Kidney (tissue), 14 donors: ENCODE results near the gene SHLD2. TPM values are rescaled to one million over a fixed set of nuclear protein-coding genes. Genes with fewer than 3 reads are reported as not detected.
"Not testable (repeated sequence)": the region's sequence is repeated elsewhere in the genome, so short reads cannot be mapped to it uniquely, and the experiment has no call there.

Source experiments
- DNase-seq, 5 donors: peaks; one replicate each; pipeline ENCODE4 v3.0.0-alpha.2; 2013 to 2020
- FAIRE-seq: peaks from 2 replicates; lab custom pipeline; 2012; peaks lifted over from hg19 to GRCh38; lab: Jason Lieb, UNC
- H3K27ac ChIP-seq, 2 donors: one replicate each; pipeline ENCODE4 v1.7.0; 2013; ENCODE audit warnings: low read depth in 2 of 2, low read length in 2 of 2, inconsistent platforms in 1 of 2
- H3K27me3 ChIP-seq: one replicate; pipeline ENCODE4 v1.7.1; 2013; ENCODE audit warnings: low read length, inconsistent platforms; ENCODE audit not compliant: control insufficient read depth, insufficient read depth
- H3K36me3 ChIP-seq, 3 donors: one replicate each; pipeline versions ENCODE4 v1.7.0 to v1.7.1; 2013; ENCODE audit warnings: low read length in 3 of 3, control low read depth in 1 of 3, inconsistent platforms in 1 of 3; ENCODE audit not compliant: insufficient read depth in 3 of 3, control insufficient read depth in 2 of 3
- H3K4me1 ChIP-seq, 3 donors: one replicate each; pipeline versions ENCODE4 v1.7.0 to v1.7.1; 2013; ENCODE audit warnings: low read length in 3 of 3, inconsistent platforms in 1 of 3, low read depth in 1 of 3; ENCODE audit not compliant: control insufficient read depth in 2 of 3, insufficient read depth in 2 of 3
- H3K4me3 ChIP-seq, 3 donors: one replicate each; pipeline versions ENCODE4 v1.7.0 to v1.8.1; 2013; ENCODE audit warnings: low read length in 3 of 3, control low read depth in 1 of 3, inconsistent platforms in 1 of 3
- H3K9ac ChIP-seq, 3 donors: one replicate each; pipeline versions ENCODE4 v1.7.0 to v1.7.1; 2013; ENCODE audit warnings: low read length in 3 of 3, control low read depth in 1 of 3, inconsistent platforms in 1 of 3
- H3K9me3 ChIP-seq, 3 donors: one replicate each; pipeline versions ENCODE4 v1.7.0 to v1.7.1; 2013; ENCODE audit warnings: low read length in 3 of 3, control low read depth in 1 of 3, inconsistent platforms in 1 of 3; ENCODE audit not compliant: control insufficient read depth in 2 of 3, insufficient read depth in 1 of 3
- intact Hi-C: fragments of 100-400 bp; cut with DNase I; formaldehyde crosslinking; loops from one replicate; pipeline ENCODE4 v1.11.1; 2022
- polyA plus RNA-seq: library from polyadenylated mRNA; stranded (reverse); fragments of 350-450 nt; fragmentation: Illumina TruSeq; extraction: RNeasy Lipid Tissue Mini Kit (QIAGEN cat#74804); gene quantifications from one replicate; pipeline ENCODE4 v1.2.3, GENCODE V29; 2014; ENCODE audit warnings: low read depth, low replicate concordance; ENCODE audit not compliant: insufficient read depth
- total RNA-seq: library from RNA; stranded (reverse); fragmentation: NEBNext Ultra II Directional; extraction: Animal tissue kit (Norgen Biotek cat#: 25700); gene quantifications from one replicate; pipeline ENCODE4 v1.2.1, GENCODE V29; 2021
- TF ChIP-seq, protein P1 (sequence below): IDR thresholded peaks from 3 replicates; pipeline ENCODE4 v1.5.1; 2012; ENCODE audit warnings: mild to moderate bottlenecking, moderate library complexity, borderline replicate concordance; ENCODE audit not compliant: insufficient read depth; ENCODE audit errors: extremely low read depth
- donor health status: control.
- donor health status: control.
- donor health status: control.
- donor health status: control.
- donor health status: control.
- donor health status: DM: yes; HTN: yes; CAD: no.
- donor health status: Normal renal cell carcinoma (clear cell type).

SHLD2 gene
- total and polyA plus RNA-seq, 2 donors from 2014 or later: 25.9 to 36.9 TPM

DNA sequence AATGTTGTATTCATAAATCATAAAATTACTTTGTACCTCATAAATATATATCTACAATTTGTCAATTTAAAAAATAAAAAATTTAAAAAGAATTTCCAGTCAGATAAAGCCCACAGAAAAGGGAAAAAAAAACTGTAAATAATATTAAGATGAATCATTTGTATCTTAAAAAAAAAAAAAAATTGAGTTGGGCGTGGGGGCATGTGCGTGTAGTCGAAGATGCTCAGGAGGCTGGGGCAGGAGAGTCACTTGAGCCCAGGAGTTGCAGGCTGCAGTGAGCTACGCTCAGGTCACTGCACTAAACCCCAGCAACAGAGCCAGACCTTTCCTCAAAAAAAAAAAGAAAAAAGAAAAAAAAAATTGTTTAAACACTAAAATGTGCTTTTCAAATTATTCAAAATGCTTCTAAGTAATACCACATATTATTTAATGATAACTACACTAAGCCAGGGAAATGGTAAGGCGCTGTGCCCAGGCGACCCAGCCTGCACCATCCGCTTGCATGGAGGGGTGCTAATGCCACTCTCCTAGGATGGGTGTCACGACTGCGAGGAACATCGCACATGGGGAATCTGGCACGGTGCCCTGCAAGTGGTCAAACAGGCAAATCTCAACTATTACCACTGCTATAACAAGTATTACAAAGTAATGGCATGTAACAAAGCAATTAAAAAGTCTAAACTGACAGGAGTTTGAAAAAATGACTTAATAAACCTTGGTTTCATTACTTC lies 15.7 kb upstream of the SHLD2 start:
- H3K27me3 ChIP-seq: no peaks in the 10 kb centered on the region
- FAIRE-seq: no peak
- intact Hi-C loops: no loop called here

DNA sequence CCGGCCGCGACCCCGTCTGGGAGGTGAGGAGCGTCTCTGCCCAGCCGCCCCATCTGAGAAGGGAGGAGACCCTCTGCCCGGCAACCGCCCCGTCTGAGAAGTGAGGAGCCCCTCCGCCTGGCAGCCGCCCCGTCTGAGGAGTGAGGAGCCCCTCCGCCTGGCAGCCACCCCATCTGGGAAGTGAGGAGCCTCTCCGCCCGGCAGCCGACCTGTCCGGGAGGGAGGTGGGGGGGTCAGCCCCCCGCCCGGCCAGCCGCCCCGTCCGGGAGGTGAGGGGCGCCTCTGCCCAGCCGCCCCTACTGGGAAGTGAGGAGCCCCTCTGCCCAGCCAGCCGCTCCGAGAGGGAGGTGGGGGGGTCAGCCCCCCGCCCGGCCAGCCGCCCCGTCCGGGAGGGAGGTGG lies 14.4 kb upstream of the SHLD2 start:
- H3K9ac ChIP-seq, H3K9me3 ChIP-seq, H3K4me3 ChIP-seq, H3K4me1 ChIP-seq, H3K36me3 ChIP-seq, DNase-seq, FAIRE-seq, H3K27me3 ChIP-seq, intact Hi-C loops, H3K27ac ChIP-seq: not testable (repeated sequence)

More for the DNA sequence above, 15.7 kb upstream of the SHLD2 start:
- no peaks in the 10 kb centered on the region for H3K9me3 ChIP-seq
- peaks cover 0 to 5% (median 0%) of the 10 kb centered on the region in 3 donors for H3K36me3 ChIP-seq
- H3K27ac ChIP-seq: no peak overlapping the region
- TF ChIP-seq, protein P1, sequence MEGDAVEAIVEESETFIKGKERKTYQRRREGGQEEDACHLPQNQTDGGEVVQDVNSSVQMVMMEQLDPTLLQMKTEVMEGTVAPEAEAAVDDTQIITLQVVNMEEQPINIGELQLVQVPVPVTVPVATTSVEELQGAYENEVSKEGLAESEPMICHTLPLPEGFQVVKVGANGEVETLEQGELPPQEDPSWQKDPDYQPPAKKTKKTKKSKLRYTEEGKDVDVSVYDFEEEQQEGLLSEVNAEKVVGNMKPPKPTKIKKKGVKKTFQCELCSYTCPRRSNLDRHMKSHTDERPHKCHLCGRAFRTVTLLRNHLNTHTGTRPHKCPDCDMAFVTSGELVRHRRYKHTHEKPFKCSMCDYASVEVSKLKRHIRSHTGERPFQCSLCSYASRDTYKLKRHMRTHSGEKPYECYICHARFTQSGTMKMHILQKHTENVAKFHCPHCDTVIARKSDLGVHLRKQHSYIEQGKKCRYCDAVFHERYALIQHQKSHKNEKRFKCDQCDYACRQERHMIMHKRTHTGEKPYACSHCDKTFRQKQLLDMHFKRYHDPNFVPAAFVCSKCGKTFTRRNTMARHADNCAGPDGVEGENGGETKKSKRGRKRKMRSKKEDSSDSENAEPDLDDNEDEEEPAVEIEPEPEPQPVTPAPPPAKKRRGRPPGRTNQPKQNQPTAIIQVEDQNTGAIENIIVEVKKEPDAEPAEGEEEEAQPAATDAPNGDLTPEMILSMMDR: no peak
- peaks cover 0 to 4% (median 0%) of the 10 kb centered on the region in 3 donors for H3K4me1 ChIP-seq
- no peak overlapping the region for H3K9ac ChIP-seq
- no peak overlapping the region for H3K4me3 ChIP-seq
- no peak for DNase-seq

DNA sequence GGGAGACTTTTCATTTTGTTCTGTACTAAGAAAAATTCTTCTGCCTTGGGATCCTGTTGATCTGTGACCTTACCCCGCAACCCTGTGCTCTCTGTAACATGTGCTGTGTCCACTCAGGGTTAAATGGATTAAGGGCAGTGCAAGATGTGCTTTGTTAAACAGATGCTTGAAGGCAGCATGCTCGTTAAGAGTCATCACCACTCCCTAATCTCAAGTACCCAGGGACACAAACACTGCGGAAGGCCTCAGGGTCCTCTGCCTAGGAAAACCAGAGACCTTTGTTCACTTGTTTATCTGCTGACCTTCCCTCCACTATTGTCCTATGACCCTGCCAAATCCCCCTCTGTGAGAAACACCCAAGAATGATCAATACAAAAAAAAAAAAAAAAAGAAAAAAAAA lies 13.4 kb upstream of the SHLD2 start:
- DNase-seq, H3K9me3 ChIP-seq, H3K27ac ChIP-seq, FAIRE-seq, H3K27me3 ChIP-seq, H3K4me1 ChIP-seq, H3K9ac ChIP-seq, intact Hi-C loops, H3K36me3 ChIP-seq, H3K4me3 ChIP-seq: not testable (repeated sequence)

DNA sequence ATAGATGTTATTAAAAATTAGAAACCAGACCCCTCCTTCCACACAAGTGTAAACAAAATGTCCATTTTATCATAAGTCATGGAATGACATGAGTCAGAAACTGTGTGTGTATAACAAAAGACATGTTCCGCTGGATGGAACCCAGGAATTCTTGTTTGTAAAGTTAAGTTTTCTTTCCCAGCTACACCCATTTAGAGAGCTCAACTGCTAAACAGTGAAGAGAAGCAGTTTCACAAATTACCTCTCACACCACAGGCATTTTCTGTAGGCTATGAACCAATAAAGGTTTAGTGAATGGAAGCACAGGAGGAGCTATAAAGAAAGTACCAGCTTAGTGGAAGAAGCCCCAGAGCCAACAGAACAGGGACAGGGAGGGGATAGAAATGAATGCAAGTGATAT lies 12.8 kb upstream of the SHLD2 start:
- H3K27me3 ChIP-seq, intact Hi-C loops, H3K27ac ChIP-seq, H3K9ac ChIP-seq, H3K36me3 ChIP-seq, H3K4me3 ChIP-seq, H3K4me1 ChIP-seq, H3K9me3 ChIP-seq, FAIRE-seq: not testable (repeated sequence)
- peak in 2 of 5 donors; percentile 40 to 43 for DNase-seq

DNA sequence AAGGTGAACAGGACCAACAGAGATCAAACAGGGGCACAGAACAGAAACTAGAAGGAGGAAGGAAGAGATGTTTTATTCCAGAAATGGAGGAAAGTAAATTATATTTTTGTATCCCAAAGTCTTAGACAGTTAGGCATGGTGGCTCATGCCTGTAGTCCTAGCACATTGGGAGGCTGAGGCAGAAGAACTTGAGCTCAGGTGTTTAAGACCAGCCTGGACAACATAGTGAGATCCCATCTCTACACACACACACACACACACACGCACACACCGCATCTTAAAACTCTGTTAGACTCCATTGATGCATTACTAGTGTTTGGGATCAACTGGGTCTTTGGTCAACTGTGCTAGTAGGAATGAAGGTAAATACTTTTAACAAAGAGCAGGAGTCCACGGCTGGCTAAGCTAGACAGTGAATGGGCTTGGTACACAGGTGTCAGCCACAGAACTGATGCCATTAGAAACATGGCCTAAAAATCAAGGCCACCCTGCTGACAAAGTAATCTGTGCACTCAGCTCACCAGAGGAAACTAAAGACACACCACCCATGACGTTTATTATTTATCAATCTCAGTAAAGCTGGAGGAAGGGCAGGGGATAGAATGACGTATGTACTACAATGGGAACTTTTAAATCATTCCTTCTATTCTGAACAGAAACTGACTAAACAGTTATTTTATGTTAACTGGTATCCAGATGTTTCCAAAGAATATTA lies 11.3 kb upstream of the SHLD2 start:
- H3K27ac ChIP-seq, H3K27me3 ChIP-seq, H3K36me3 ChIP-seq, intact Hi-C loops, H3K9me3 ChIP-seq, FAIRE-seq, H3K4me1 ChIP-seq, H3K4me3 ChIP-seq: not testable (repeated sequence)
- H3K9ac ChIP-seq: peak overlapping the region in 1 of 3 donors; percentile 19
- DNase-seq: peak in 1 of 5 donors; percentile 31

DNA sequence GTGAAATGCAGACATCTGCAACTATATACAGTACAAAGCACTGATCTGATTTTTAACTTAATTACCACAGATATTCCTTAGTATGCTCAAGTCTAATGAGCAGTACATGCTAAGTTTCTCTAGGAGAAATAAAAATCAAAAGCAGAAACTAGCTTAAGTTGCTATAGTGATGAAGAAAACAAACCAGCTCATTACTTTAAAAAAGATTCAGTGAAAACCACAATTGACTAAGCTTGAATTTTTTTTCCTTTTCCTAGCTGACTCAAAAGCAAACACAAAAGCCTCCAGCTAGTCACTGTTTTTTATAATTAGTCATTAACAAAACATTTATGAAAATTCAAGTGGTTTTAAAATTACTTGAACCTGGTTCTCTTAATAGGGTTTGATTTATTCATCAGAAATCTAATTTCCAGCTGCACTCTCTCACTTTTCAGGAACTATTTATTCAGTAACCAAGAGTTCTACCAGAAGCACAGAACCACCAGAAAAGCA lies 10.7 kb upstream of the SHLD2 start:
- DNase-seq (peak in 1 of 5 donors; percentile 37), FAIRE-seq (peak; percentile 90)
- H3K27ac ChIP-seq, H3K36me3 ChIP-seq, H3K9me3 ChIP-seq, H3K4me3 ChIP-seq, intact Hi-C loops, H3K27me3 ChIP-seq: not testable (repeated sequence)
- Histone ChIP-seq H3K4me1 (peaks cover 0 to 13% (median under 1%) of the 10 kb centered on the region in 3 donors), H3K9ac (peak overlapping the region in 1 of 3 donors; percentile 19)
